Ectodermal cell (in vitro differentiated cells): ENCODE results near the gene RFTN1.

ENCODE experiments used
- H3K27ac ChIP-seq: 2 replicates; pipeline ENCODE4 v1.7.0; 2013; ENCODE audit warnings: mild to moderate bottlenecking, low read depth, low read length; ENCODE audit not compliant: insufficient read depth, poor library complexity, severe bottlenecking
- H3K27me3 ChIP-seq: 2 replicates; pipeline ENCODE4 v1.7.0; 2013; ENCODE audit warnings: mild to moderate bottlenecking, low read length; ENCODE audit not compliant: insufficient read depth, control insufficient read depth, poor library complexity, severe bottlenecking
- H3K36me3 ChIP-seq: one replicate; pipeline ENCODE4 v1.7.0; 2013; ENCODE audit warnings: low read length; ENCODE audit not compliant: control insufficient read depth, insufficient read depth
- H3K4me1 ChIP-seq: one replicate; pipeline ENCODE4 v1.7.0; 2013; ENCODE audit warnings: low read length; ENCODE audit not compliant: control insufficient read depth, insufficient read depth
- H3K4me3 ChIP-seq: 2 replicates; pipeline ENCODE4 v1.7.0; 2013; ENCODE audit warnings: low read depth, low read length, control low read depth; ENCODE audit not compliant: insufficient read depth
- H3K9me3 ChIP-seq: 2 replicates; pipeline ENCODE4 v1.7.0; 2013; ENCODE audit warnings: mild to moderate bottlenecking, low read length, moderate library complexity; ENCODE audit not compliant: control insufficient read depth
- WGBS, 2 experiments: methylation state at CpG; one replicate each; pipeline ENCODE4 v1.1.7; 2013; ENCODE audit warnings: missing lambda C conversion rate in 2 of 2; 5-methylcytosine and 5-hydroxymethylcytosine counted together

RFTN1 gene

GRCh38 chr3:16467393-16467792 is 46.1 kb downstream of the RFTN1 start:
- no peak overlapping the region for H3K4me3 ChIP-seq
- no peaks in the 10 kb centered on the region for H3K9me3 ChIP-seq
- no peaks in the 10 kb centered on the region for H3K27me3 ChIP-seq
- H3K4me1 ChIP-seq: no peaks in the 10 kb centered on the region
- 80 to 91% methylated on average over 8 to 9 of the region's 9 CpGs for WGBS, 2 experiments
- no peaks in the 10 kb centered on the region for H3K36me3 ChIP-seq
- no peak overlapping the region for H3K27ac ChIP-seq

DNA sequence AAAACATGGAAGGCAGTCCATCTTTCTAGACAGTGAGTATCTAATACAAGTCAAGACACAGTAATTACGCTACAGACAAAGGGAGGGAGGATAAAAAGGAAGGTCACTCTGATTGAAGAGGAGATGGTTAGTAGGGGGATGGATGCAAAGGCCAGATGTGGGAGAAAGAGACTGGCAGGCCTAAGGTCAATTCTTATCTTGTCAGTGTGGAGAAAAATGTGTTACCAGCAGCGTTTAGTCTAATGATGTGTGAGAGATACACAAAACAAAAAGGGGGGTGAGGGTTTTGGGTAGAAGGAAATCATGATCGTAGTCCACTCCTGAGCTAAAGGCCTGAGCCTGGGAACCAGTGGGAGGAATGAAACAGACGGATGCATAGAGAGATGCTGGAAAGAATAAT is 46.7 kb downstream of the RFTN1 start:
- H3K27me3 ChIP-seq: no peaks in the 10 kb centered on the region
- H3K27ac ChIP-seq: no peak overlapping the region
- H3K4me3 ChIP-seq: no peak overlapping the region
- H3K9me3 ChIP-seq: no peaks in the 10 kb centered on the region
- no peaks in the 10 kb centered on the region for H3K4me1 ChIP-seq
- 91 to 93% methylated on average over 4 of the region's 4 CpGs for WGBS, 2 experiments
- no peaks in the 10 kb centered on the region for H3K36me3 ChIP-seq

DNA sequence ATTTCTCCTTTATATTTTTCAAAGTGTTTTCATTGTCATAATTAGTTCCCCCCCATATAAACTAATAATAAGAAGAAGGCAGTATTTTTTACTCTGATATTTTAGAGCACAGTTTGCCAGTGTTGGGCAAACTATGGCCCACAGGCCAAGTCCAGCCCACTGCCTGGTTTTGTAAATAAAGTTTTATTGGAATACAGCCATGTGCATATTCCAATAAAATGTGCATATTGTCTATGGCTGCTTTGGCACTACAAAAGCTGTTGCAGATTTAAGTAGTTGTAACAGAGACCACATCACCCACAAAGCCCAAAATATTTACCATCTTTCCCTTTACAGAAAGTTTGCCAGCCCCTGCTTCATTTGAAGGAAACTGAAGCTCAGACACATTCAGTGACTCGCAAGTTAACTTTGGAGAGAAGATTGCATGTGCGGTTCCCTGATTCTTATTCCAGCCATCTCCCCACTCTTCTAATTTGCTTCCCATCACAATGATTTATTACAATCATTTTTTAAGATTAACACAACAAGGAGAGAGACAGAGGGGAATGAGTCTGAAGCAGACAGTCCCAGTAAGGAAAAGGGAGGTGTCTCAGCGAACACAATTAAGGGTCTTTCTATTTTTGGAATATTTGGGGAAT is 48.9 kb downstream of the RFTN1 start:
- no peaks in the 10 kb centered on the region for H3K36me3 ChIP-seq
- no peaks in the 10 kb centered on the region for H3K4me1 ChIP-seq
- no peaks in the 10 kb centered on the region for H3K9me3 ChIP-seq
- WGBS, 2 experiments: 92 to 96% methylated on average over 3 of the region's 3 CpGs
- no peak overlapping the region for H3K27ac ChIP-seq
- H3K27me3 ChIP-seq: no peaks in the 10 kb centered on the region
- H3K4me3 ChIP-seq: no peak overlapping the region

DNA sequence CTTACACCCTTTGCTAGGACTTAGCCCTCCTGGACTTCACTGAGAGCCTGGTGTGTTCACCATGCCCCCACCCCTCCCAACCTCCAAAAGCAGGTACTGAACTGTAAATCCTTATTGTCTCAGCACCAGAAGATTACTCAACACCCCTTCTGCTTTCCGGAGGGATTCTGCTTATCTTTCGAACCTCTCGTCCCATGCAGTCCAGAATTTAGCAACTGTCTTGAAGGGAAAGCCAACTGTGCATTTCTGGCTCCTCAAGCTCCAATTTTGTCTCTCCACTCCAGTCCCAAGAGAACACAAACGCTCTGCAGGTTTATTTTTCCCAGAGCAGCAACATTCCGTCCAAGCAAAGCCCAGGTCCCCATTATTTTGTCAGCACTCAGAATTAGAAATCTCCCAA is 49.6 kb downstream of the RFTN1 start:
- Histone ChIP-seq H3K4me3 (no peak overlapping the region), H3K9me3 (no peaks in the 10 kb centered on the region), H3K27me3 (no peaks in the 10 kb centered on the region), H3K4me1 (no peaks in the 10 kb centered on the region), H3K36me3 (no peaks in the 10 kb centered on the region), H3K27ac (no peak overlapping the region)
- 91 to 94% methylated on average over 5 of the region's 5 CpGs for WGBS, 2 experiments

GRCh38 chr3:16463119-16463518 is 50.4 kb downstream of the RFTN1 start:
- Histone ChIP-seq H3K27me3 (no peaks in the 10 kb centered on the region), H3K36me3 (no peaks in the 10 kb centered on the region), H3K9me3 (no peaks in the 10 kb centered on the region), H3K4me1 (no peaks in the 10 kb centered on the region), H3K4me3 (no peak overlapping the region), H3K27ac (no peak overlapping the region)
- WGBS, 2 experiments: 81 to 92% methylated on average over 1 of the region's 1 CpG

GRCh38 chr3:16462679-16463078 is 50.8 kb downstream of the RFTN1 start:
- H3K4me1 ChIP-seq: no peaks in the 10 kb centered on the region
- no peaks in the 10 kb centered on the region for H3K27me3 ChIP-seq
- H3K27ac ChIP-seq: no peak overlapping the region
- WGBS, 2 experiments: 89 to 92% methylated on average over 5 of the region's 5 CpGs
- H3K4me3 ChIP-seq: no peak overlapping the region
- H3K9me3 ChIP-seq: no peaks in the 10 kb centered on the region
- H3K36me3 ChIP-seq: no peaks in the 10 kb centered on the region

- Histone ChIP-seq H3K36me3 (no peaks in the 10 kb centered on the region), H3K27me3 (no peaks in the 10 kb centered on the region), H3K9me3 (no peaks in the 10 kb centered on the region), H3K4me3 (no peak overlapping the region), H3K27ac (no peak overlapping the region), H3K4me1 (no peaks in the 10 kb centered on the region)
- 87 to 97% methylated on average over 3 of the region's 3 CpGs for WGBS, 2 experiments
These were observed 51.8 kb downstream of the RFTN1 start for GRCh38 chr3:16461463-16462245.

DNA sequence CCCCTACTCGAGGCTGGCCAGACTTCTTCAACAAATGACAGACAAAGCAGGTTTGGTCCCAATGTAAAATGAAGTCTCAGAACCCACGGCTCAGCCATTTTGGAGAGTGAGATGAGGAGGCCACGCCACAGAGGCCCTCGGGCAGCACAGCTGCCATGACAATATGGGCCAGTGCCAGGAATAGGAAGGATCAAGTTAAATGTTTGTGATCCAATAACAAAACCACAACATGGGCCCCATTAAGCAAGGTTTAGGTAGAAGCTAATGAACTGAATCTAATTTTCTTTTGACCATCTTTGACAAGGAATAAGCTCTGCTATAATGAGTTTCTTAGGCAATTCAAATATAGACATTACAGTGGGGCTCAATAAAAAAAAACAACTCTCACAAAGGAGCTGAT is 52.6 kb downstream of the RFTN1 start:
- H3K27me3 ChIP-seq: no peaks in the 10 kb centered on the region
- no peak overlapping the region for H3K27ac ChIP-seq
- no peaks in the 10 kb centered on the region for H3K9me3 ChIP-seq
- no peak overlapping the region for H3K4me3 ChIP-seq
- no peaks in the 10 kb centered on the region for H3K36me3 ChIP-seq
- 90% methylated on average over 4 of the region's 4 CpGs for WGBS, 2 experiments
- no peaks in the 10 kb centered on the region for H3K4me1 ChIP-seq

DNA sequence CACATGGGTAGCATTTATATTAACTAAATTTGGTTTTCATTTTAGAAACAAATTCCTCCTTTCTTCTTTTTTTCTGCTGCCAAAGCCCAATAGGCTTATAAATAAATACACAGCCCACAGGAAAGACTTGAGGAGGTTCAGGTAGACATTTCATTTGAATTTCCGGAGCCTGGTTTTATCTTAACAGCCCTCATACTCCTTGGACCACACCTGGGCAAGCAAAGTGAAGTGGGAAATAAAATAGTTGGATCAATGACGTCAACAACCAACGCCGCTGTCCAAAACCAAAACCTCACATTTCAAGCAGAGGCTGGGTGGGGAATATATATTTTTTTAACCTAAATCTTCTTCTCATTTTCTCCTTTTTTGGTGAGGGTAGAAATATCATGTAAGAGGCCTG is 53.2 kb downstream of the RFTN1 start:
- Histone ChIP-seq H3K4me3 (no peak overlapping the region), H3K27me3 (no peaks in the 10 kb centered on the region), H3K36me3 (no peaks in the 10 kb centered on the region), H3K27ac (no peak overlapping the region), H3K9me3 (no peaks in the 10 kb centered on the region), H3K4me1 (no peaks in the 10 kb centered on the region)
- WGBS, 2 experiments: 97 to 100% methylated on average over 1 to 2 of the region's 4 CpGs

- no peaks in the 10 kb centered on the region for H3K9me3 ChIP-seq
- no peak overlapping the region for H3K27ac ChIP-seq
- no peaks in the 10 kb centered on the region for H3K36me3 ChIP-seq
- H3K4me1 ChIP-seq: no peaks in the 10 kb centered on the region
- H3K4me3 ChIP-seq: no peak overlapping the region
- no peaks in the 10 kb centered on the region for H3K27me3 ChIP-seq
- WGBS, 2 experiments: 91 to 95% methylated on average over 3 of the region's 3 CpGs
These were observed 56.6 kb downstream of the RFTN1 start for GRCh38 chr3:16456784-16457415.
